GM18858 (cell line): ENCODE measurements around the gene UGT1A8.

Experiments used
- ATAC-seq: cut with Tn5 transposase; IDR thresholded peaks from one replicate; pipeline ENCODE4 v1.9.1; 2021; ENCODE audit not compliant: unreplicated experiment

Gene UGT1A8

DNA sequence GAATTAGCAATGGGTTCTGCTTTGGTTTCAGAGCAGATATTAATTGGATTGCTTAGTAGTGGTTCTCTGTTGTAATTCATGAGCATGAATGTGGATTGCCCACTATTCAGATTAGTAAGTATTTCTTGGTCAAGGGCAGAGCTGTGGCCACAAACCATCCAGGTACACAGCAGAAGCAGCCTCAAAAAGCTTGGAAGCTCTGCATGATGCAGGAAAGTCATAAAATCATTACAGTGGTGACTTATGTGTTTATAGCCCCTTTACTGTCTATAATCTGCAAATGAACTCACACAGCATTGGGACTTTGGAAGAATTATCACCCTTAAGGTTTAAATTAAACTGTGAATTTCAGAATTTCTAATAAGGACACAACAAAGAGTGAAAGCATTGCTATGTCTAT lies 140.7 kb downstream of the UGT1A8 start:
- ATAC-seq = no peak

DNA sequence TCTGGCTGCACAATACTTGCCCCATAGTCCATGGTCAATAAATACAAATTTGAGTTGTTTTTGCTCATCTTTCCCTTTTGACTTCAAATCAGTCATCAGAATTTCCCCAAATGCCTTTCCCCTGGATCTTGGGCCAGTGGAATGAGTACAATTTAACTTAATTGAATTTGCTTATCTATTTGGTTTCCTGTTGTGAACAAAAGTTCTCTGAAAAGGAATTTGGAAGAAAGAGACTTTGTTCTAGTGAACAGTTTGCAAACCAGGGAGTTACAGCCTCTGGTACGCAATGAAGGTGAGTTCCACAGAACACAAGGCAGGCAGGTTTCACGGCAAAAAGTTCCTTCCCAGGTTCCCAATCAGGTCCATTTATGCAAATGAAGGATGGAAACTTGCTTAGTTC lies 141.4 kb downstream of the UGT1A8 start:
- ATAC-seq = no peak

- no peak for ATAC-seq
Observed at GRCh38 chr2:233760043-233760442, 142.6 kb downstream of the UGT1A8 start, which contains the start of gene UGT1A1. Gene UGT1A1 (plus strand): TSS chr2:233760270. CDS start chr2:233760288, 18 bp downstream.

GRCh38 chr2:233761040-233761769 lies 143.8 kb downstream of the UGT1A8 start:
- ATAC-seq = no peak

DNA sequence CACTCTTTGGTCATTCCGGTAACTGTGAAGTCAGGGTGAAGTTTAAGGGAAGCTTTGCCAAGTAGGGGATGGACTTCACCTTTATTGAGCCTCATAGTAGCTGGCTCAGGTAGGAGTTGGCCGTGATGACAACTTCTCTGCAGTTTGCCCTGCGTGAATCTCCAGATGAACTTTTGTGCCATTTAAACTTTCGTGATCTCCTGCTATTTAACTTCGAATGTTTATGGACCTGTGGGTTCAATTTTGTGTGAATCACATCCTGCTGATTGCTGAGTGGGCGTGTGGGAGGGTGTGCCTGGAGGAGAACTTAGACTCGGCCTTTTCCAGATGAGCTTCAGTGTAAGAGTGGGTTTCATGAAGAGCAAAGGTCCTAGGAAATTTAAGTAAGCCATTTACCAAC lies 146.8 kb downstream of the UGT1A8 start:
- no peak for ATAC-seq

DNA sequence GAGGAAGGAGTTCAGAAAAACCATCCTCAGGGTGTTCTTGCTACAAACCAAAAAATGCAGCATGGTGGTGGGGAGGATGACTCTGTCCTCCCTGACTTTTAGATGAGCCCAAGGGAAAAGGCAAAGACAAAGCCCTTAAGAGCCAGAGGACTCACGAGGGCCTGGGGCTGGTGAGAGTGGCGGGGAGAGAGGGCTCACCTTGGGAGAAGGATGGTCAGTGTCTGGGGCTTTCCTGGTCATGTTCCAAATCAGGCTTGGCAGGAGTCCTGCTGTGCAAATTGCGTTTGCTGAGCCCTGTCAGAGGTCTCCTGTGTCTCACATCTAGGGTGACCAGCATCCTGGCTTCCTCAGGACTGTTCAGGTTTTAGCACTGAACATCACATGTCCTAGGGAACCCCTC lies 147.3 kb downstream of the UGT1A8 start:
- no peak for ATAC-seq

- ATAC-seq = no peak
Observed at GRCh38 chr2:233766416-233766815, 149.0 kb downstream of the UGT1A8 start.

- no peak for ATAC-seq
Observed at GRCh38 chr2:233768076-233768475, 150.6 kb downstream of the UGT1A8 start.

DNA sequence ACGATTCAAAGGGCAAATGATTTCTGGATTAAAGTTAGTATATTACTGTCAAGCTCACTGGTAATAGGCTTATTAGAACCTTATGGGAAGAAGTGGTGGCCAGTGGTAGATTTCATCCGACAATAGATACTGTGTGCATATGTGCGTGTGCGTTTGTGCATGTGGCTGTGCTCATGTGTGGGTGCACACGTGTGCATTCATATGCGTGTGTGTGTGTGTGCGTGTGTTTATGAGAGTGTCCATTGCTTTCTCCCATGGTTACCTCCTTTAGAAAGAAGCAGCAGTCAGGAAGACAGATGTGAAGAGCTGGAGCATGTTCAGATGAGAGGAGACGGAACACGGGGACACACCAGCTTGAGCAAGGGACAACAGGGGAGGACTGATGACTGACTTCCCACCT lies 151.8 kb downstream of the UGT1A8 start:
- no peak for ATAC-seq

- no peak for ATAC-seq
Observed at GRCh38 chr2:233772153-233772552, 154.7 kb downstream of the UGT1A8 start.

DNA sequence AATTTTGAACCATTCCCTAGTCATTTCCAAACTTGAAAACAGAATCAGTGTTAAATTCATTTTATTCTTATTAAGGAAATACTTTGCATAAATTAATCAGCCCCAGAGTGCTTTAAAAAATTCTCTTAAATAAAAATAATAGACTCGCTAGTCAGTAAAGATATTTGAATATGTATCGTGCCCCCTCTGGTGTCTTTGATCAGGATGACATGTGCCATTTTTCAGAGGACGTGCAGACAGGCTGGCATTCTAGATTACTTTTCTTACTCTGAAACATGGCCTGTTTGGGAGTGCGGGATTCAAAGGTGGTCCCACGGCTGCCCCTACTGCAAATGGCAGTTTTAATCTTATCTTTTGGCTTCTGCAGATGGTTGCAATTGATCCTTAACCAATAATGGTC lies 155.2 kb downstream of the UGT1A8 start:
- no peak for ATAC-seq

DNA sequence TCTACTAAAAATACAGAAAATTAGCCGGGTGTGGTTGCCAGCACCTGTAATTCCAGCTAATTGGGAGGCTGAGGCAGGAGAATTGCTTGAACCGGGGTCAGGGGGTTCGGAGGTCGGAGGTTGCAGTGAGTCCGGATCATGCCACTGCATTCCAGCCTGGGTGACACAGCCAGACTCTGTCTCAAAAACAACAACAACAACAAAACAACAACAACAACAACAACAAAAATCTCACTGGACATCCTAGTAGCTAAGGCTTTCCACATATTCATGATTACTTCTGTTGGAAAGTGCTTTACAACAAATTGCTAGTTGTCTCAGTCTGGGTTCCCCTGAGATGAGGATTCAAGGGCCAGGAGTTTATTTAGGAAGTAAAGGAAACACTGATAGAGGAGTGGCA lies 156.4 kb downstream of the UGT1A8 start:
- no peak for ATAC-seq

GRCh38 chr2:233775414-233775813 lies 158.0 kb downstream of the UGT1A8 start:
- ATAC-seq = no peak

DNA sequence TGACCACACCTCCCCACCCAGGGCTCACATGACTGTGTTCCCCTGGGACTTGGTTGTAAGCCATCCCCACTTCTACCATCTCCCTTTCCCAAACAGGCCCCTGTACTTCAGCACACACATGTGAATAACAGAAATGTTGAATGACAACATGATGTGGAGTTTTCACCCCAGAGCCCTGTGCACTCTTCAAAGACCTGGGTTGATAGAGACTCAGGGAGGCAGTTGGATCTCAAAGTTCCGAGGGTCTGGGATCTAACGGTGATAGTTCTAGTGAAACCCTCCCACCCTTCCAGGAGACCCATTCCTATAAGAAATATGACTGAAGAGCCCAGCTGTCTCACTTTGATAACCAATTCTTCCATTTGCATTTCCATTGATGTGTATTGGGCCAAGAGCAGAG lies 160.6 kb downstream of the UGT1A8 start, which contains the start of gene MROH2A:
TSS of gene MROH2A (plus strand) at position 301 of the 400 bp plus-strand sequence. CDS start 1,029 bp downstream, outside the sequence.
- ATAC-seq = no peak

- ATAC-seq = no peak
Observed at GRCh38 chr2:233779722-233780121, 162.3 kb downstream of the UGT1A8 start.

DNA sequence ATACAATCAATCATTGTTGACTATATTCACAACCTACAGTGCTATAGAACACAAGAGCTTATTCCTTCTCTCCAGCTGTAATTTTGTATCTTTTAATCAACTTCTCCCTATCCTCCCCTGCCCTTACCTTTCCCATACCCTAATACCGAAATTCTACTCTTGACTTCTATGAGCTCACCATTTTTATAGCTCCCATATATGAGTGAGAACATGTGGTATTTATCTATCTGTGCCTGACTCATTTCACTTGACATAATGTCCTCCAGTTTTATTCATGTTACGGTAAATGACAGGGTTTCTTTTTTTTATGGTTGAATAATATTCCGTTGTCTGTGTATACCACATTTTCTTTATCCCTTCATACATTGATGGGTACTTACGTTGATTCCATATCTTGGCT lies 163.3 kb downstream of the UGT1A8 start:
- ATAC-seq = no peak

DNA sequence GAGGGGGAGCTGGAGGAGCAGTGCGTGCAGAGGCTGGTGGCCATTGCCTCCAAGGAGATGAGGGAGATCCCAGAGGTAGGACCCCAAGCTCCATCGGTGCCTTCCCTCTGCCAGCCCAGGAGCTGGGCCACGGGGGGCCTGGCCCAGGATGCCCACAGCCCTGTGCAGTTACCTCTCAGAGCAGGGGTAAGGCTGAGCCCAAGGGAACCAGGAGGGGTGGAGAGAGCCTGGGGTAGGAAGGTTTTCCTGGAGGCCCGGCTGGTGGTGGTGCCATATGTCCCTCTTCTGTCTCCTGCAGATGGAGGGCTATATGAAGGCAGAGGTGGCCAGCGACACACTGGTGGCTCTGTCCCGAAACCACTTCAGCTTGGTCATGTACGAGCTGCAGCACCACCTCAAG lies 172.1 kb downstream of the UGT1A8 start:
- no peak for ATAC-seq

DNA sequence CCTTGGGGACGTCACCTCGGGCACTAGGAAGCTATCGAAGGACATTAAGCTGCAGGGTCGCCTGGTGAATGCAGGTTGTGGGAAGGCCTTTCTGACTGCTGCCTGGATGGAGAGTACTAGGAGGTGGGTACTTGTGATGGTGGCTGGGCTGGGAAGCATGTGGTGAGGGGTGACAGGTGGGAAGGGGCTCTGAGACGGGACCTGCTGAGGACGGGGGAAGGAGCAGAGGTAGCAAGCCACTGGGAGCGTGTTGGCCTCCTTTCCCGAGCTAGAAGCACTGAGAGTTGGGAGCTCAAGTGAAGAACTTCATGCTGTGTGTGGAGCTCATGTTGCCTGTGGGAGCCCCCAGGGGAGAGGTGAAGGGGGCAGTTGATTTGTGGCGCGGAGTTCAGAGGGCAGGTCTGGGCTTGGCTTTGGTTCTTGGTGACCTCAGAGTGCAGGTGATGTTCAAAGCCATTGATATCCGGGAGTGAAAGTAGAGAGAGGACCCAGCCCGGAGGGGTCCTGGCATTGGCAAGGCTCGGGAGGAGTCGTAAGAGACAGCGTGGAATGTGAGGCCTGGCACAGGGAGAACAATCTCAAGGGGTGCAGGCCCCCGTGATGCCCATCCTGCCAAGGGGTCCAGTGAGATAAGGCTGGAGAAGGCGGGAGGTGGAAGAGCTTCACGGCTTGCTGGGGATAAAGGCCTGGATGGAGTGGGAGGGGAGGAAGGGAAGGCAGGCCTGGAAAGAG lies 173.9 kb downstream of the UGT1A8 start:
- no peak for ATAC-seq

DNA sequence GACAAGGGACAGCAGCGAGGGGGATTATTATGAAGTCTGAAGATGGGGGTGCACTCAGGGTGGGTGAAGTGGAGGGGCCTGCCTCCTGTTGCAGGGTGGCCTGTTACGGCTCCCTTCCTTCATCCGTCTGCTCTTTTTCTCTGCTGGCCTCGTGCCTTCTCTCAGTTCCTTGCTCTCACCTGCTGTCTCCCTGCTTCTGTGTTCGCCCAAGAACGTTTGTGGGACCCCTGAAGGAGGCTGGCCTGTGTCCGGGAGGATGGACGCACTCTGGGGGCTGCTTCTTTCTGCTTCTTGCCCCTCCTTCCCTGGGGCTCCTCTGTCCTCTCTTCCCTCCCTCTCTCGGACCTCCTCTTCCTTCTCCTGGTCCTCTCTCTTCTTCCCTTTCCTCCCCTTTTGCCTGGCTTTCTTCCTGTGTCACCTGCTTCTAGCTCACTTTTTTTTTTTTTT lies 174.5 kb downstream of the UGT1A8 start:
- no peak for ATAC-seq

GRCh38 chr2:233792720-233793119 lies 175.3 kb downstream of the UGT1A8 start:
- no peak for ATAC-seq

GRCh38 chr2:233793465-233794127 lies 176.2 kb downstream of the UGT1A8 start:
- ATAC-seq = no peak
